ENCODE results near the gene RELCH.

Gene RELCH

GRCh38 chr18:62342884-62343283, 155.8 kb downstream of the RELCH start:
- no peak for DNase-seq

GRCh38 chr18:62343316-62343715, 156.3 kb downstream of the RELCH start:
- DNase-seq = no peak

DNA sequence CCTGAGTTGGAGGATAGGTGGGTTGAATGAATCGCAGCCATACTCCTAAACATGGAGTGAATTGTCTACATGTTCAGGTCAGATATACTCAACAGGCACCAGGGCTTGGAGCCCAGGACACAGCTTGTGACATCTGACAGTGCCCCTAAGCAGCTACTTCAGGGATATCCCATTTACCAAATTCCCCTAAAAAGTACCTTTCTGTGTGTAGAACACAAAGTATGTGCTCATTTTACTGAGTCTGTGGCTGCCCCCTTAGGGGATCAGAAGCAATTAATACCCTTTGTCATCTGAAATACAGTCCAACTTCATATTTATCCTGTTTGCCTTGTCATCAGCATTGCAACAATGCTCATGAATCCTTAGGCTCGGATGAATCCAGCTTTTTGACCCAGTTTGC, 158.9 kb downstream of the RELCH start:
- no peak for DNase-seq

DNA sequence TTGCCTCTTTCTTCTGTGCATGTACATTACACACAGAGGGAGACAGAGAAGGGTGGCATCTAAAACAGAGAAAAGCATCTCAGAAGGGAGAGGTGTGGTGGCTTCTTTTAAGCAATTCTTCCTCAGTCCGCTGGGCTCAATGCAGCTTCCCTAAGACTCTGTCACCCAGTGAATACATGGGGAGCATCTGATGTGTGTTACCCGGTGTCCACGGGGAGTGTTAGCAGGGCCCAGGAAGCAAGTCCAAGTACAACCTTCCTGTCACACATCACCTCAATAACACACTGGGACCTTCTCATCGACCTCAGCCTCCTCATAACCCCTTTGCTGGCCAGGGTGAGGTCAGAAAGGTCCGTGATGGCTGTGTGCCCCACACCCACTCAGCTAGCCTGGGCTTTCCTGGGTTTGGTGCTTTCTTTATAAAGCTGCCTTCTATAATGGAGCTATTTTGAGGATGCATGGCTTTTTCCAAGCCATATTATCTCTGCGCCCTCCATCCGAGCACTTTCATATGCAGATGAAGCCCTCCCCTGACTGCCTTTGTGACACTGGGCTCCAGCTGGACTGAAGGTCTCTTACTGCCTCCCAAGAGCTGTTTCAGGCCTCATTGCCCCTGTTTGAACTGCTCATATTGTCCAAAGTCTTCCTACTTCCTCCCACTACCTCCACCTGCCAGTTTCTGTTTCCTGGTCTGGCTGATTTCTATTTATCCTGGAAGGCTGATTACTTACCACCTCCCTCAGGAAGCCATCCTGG, 159.5 kb downstream of the RELCH start:
- no peak for DNase-seq

DNA sequence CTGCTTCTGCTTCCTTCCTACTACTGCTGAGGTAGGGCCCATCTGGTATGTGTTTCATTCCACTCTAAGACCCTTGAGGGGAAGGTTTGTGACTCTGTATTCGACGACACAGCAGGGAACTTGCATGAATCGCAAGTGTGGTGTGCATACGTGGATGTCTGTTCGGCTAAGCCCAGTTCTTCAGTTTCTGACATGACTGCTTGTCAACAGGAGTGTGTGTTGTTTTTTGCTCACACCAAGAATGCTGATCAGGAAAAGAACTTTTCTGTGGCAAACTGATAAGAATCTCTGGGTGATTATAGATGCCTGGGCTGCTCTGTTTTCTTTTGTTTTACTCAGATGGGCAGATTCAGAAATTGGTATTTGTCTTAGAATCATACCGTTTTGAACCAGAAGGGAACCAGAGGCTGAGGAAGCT, 160.0 kb downstream of the RELCH start:
- DNase-seq = no peak

DNA sequence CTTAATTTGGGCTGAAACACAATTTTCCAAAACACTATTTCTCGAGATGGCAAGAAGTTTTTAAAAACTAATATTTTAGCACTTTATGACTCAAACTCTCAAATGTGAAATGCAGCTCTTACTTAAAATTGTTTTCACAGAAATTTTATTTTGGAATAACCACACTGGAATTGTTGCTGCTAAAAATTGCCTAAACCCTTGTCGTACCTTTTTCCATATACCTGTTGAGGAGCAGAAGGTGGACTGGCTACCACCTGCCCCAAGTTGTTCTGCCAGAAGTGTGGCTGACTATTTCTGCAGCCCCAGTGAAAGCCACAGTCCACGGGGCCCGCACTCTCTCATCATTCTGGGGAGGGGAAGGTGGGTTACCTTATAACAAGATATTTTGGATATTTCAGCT, 161.4 kb downstream of the RELCH start:
- no peak for DNase-seq

- no peak for DNase-seq
Measured at GRCh38 chr18:62353170-62353569, 166.1 kb downstream of the RELCH start.

GRCh38 chr18:62354151-62354550, 167.1 kb downstream of the RELCH start:
- no peak for DNase-seq

- no peak for DNase-seq
Measured at GRCh38 chr18:62357079-62357719, 170.1 kb downstream of the RELCH start.

Data from activated naive CD4-positive, alpha-beta T cell treated with Interleukin-2 at 50 U/mL for 16 hours (primary cell).